Fibroblast of lung (primary cell): ENCODE data around the gene KCNH1.

Experiments used
- EZH2 ChIP-seq: IDR thresholded peaks from 2 replicates; pipeline ENCODE4 v1.5.1; 2012; ENCODE audit warnings: low read length, control low read depth, mild to moderate bottlenecking; ENCODE audit errors: missing control alignments
- TF ChIP-seq, protein P1 (sequence below), 2 donors: IDR thresholded peaks in 1 of 2; conservative IDR thresholded peaks in 1 of 2; 1 replicate in 1 of 2; 2 replicates in 1 of 2; pipeline ENCODE4 v1.5.1; 2011 to 2012; ENCODE audit warnings: low read length in 2 of 2, control low read depth in 1 of 2, inconsistent platforms in 1 of 2, low read depth in 1 of 2, mild to moderate bottlenecking in 1 of 2

GRCh38 chr1:211145944-211146343 lies 12.0 kb upstream of the KCNH1 start:
- TF ChIP-seq EZH2, result no peak
- TF ChIP-seq, protein P1, sequence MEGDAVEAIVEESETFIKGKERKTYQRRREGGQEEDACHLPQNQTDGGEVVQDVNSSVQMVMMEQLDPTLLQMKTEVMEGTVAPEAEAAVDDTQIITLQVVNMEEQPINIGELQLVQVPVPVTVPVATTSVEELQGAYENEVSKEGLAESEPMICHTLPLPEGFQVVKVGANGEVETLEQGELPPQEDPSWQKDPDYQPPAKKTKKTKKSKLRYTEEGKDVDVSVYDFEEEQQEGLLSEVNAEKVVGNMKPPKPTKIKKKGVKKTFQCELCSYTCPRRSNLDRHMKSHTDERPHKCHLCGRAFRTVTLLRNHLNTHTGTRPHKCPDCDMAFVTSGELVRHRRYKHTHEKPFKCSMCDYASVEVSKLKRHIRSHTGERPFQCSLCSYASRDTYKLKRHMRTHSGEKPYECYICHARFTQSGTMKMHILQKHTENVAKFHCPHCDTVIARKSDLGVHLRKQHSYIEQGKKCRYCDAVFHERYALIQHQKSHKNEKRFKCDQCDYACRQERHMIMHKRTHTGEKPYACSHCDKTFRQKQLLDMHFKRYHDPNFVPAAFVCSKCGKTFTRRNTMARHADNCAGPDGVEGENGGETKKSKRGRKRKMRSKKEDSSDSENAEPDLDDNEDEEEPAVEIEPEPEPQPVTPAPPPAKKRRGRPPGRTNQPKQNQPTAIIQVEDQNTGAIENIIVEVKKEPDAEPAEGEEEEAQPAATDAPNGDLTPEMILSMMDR (conservative IDR thresholded peaks at IDR 0.05 in 1 of 2, IDR thresholded peaks at IDR 0.05 in 1 of 2; ENCODE audit: low read depth in 1 of 2, low read length in 2 of 2), result no peak
